Endothelial cell of umbilical vein (primary cell): ENCODE measurements around the gene CACNG5. TPM values are rescaled to one million over a fixed set of nuclear protein-coding genes. Genes with fewer than 3 reads are reported as not detected.

Experiments used
- BruUV-seq: library from RNA; stranded (reverse); fragments of 400-500 nt; replicated peaks from 2 replicates; lab custom pipeline; 2021; lab: Mats Ljungman, UMichigan
- CTCF ChIA-PET: fragments of 300-600, 350-600 bp; sonication (Branson Sonifier 250); formaldehyde crosslinking; loops from one replicate; lab custom pipeline; 2021; ENCODE audit warnings: antibody characterized with exemption, inconsistent platforms; lab: Charles Lee
- POLR2A ChIA-PET: fragments of 300-600, 350-600 bp; sonication (Branson Sonifier 250); formaldehyde crosslinking; loops from one replicate; lab custom pipeline; 2021; ENCODE audit warnings: antibody characterized with exemption, inconsistent platforms; lab: Charles Lee
- DNase-seq: peaks from one replicate; pipeline ENCODE4 v3.0.0-alpha.2; 2011; ENCODE audit warnings: low read depth, low spot score
- FAIRE-seq: peaks from 2 replicates; lab custom pipeline; 2011; peaks lifted over from hg19 to GRCh38; lab: Jason Lieb, UNC
- H2AFZ ChIP-seq: 2 replicates; pipeline ENCODE4 v1.6.0; 2012; ENCODE audit warnings: low read depth, low read length, control low read depth, inconsistent platforms
- H3K27ac ChIP-seq: 2 replicates; pipeline ENCODE4 v1.5.1; 2011; ENCODE audit warnings: low read depth, mild to moderate bottlenecking, control low read depth, low read length, moderate library complexity; ENCODE audit not compliant: insufficient read depth
- H3K27me3 ChIP-seq, 2 experiments: 2 replicates each; pipeline versions ENCODE4 v1.6.0 to v1.6.1; 2011; ENCODE audit warnings: low read length in 2 of 2, mixed read lengths in 1 of 2; ENCODE audit not compliant: control insufficient read depth in 2 of 2, insufficient read depth in 2 of 2
- H3K36me3 ChIP-seq, 2 experiments: 2 replicates in 1 of 2; 3 replicates in 1 of 2; pipeline ENCODE4 v1.5.1; 2011; ENCODE audit warnings: low read length in 2 of 2, mild to moderate bottlenecking in 1 of 2, moderate library complexity in 1 of 2; ENCODE audit not compliant: control insufficient read depth in 2 of 2, insufficient read depth in 2 of 2; ENCODE audit errors: extremely low read depth in 1 of 2
- H3K4me1 ChIP-seq: 3 replicates; pipeline ENCODE4 v1.5.1; 2011; ENCODE audit warnings: mild to moderate bottlenecking, low read length; ENCODE audit not compliant: control insufficient read depth, insufficient read depth; ENCODE audit errors: extremely low read depth
- H3K4me2 ChIP-seq: 2 replicates; pipeline ENCODE4 v1.6.1; 2011; ENCODE audit warnings: low read length, control low read depth, mixed read lengths; ENCODE audit not compliant: insufficient read depth
- H3K4me3 ChIP-seq, 3 experiments: fragments of 200-600 bp in 1 of 3; sonication (generic), shearing (Covaris generic) in 1 of 3; replicated peaks in 1 of 3; 2 replicates each; pipeline ENCODE4 v1.5.1; 2011 to 2016; ENCODE audit warnings: control low read depth in 3 of 3, low read length in 3 of 3, mild to moderate bottlenecking in 2 of 3, inconsistent platforms in 1 of 3, low read depth in 1 of 3, moderate library complexity in 1 of 3; ENCODE audit not compliant: insufficient read depth in 1 of 3
- H3K79me2 ChIP-seq: 2 replicates; pipeline ENCODE4 v1.6.0; 2012; ENCODE audit warnings: low read length, inconsistent platforms; ENCODE audit not compliant: control insufficient read depth, insufficient read depth
- H3K9ac ChIP-seq: replicated peaks from 2 replicates; pipeline ENCODE3; 2011; ENCODE audit warnings: low read length, control low read depth; ENCODE audit not compliant: insufficient read depth; ENCODE audit errors: extremely low read depth
- H3K9me1 ChIP-seq: replicated peaks from 3 replicates; pipeline ENCODE4 v1.6.0; 2011; ENCODE audit warnings: mild to moderate bottlenecking, low read length; ENCODE audit not compliant: control insufficient read depth, insufficient read depth; ENCODE audit errors: extremely low read depth
- H3K9me3 ChIP-seq: replicated peaks from 2 replicates; pipeline ENCODE4 v1.5.1; 2012; ENCODE audit warnings: low read length, inconsistent platforms; ENCODE audit not compliant: control insufficient read depth, insufficient read depth
- H4K20me1 ChIP-seq: replicated peaks from 2 replicates; pipeline ENCODE3; 2011; ENCODE audit warnings: mild to moderate bottlenecking, low read length; ENCODE audit not compliant: control insufficient read depth, insufficient read depth; ENCODE audit errors: extremely low read depth
- FOS ChIP-seq: IDR thresholded peaks from 2 replicates; pipeline ENCODE4 v1.6.1; 2011; ENCODE audit warnings: mild to moderate bottlenecking, low read length, moderate library complexity, borderline replicate concordance; ENCODE audit not compliant: insufficient read depth
- GATA2 ChIP-seq: IDR thresholded peaks from 2 replicates; pipeline ENCODE4 v1.7.0; 2011; ENCODE audit warnings: low read depth, mild to moderate bottlenecking, moderate library complexity, mixed read lengths, low read length; ENCODE audit not compliant: insufficient read length, insufficient read depth
- JUN ChIP-seq: IDR thresholded peaks from 2 replicates; pipeline ENCODE4 v1.6.1; 2011; ENCODE audit warnings: borderline replicate concordance, low read depth; ENCODE audit not compliant: insufficient read length, insufficient read depth
- MYC ChIP-seq: IDR thresholded peaks from one replicate; pipeline ENCODE4 v1.6.1; 2011; ENCODE audit warnings: mild to moderate bottlenecking, low read depth, low read length
- POLR2A ChIP-seq: IDR thresholded peaks from 2 replicates; pipeline ENCODE4 v1.6.1; 2012; ENCODE audit warnings: low read depth, mild to moderate bottlenecking, control low read depth, low read length
- POLR2AphosphoS5 ChIP-seq: IDR thresholded peaks from 2 replicates; pipeline ENCODE4 v1.6.1; 2012; ENCODE audit warnings: low read depth, mild to moderate bottlenecking, control low read depth, low read length, moderate library complexity; ENCODE audit not compliant: insufficient read depth
- dilution Hi-C: fragments of 300-500 bp; cut with MboI; formaldehyde crosslinking; loops from one replicate; pipeline ENCODE4 v1.15.0; 2019; ENCODE audit warnings: low sequenced_read_pairs; ENCODE audit not compliant: extremely low pct_ligation_motif_present
- intact Hi-C: fragments of 100-400 bp; cut with micrococcal nuclease; formaldehyde crosslinking; loops from one replicate; pipeline ENCODE4 v1.10.0; 2022
- polyA plus RNA-seq, 4 experiments: library from polyadenylated mRNA; depleted of rRNA in 3 of 4; stranded (reverse) in 3 of 4; unstranded in 1 of 4; fragments of >200 nt; gene quantifications; 2 replicates each; pipeline versions ENCODE4 v1.2.1 to v1.2.3, GENCODE V29; 2011 to 2012; ENCODE audit warnings: missing spikeins in 1 of 4
- total RNA-seq: library from RNA; stranded (reverse); gene quantifications from 2 replicates; pipeline ENCODE4 v1.2.3, GENCODE V29; 2021
- TF ChIP-seq, protein P1 (sequence below), 2 donors: IDR thresholded peaks; 1 replicate in 1 of 2; 2 replicates in 1 of 2; pipeline ENCODE4 v1.5.1; 2011; ENCODE audit warnings: low read length in 2 of 2, mild to moderate bottlenecking in 2 of 2, moderate library complexity in 2 of 2, control low read depth in 1 of 2, inconsistent platforms in 1 of 2, low read depth in 1 of 2; ENCODE audit not compliant: insufficient read depth in 1 of 2; ENCODE audit errors: extremely low read depth in 1 of 2
- TF ChIP-seq, protein P2 (sequence below): IDR thresholded peaks from 2 replicates; pipeline ENCODE4 v1.6.1; 2011; ENCODE audit not compliant: insufficient read depth, insufficient read length

CACNG5 gene
- total and polyA plus RNA-seq, 2 donors (not counting 3 experiments of a cell fraction or from before 2014, with no cell fraction given) = not detected

DNA sequence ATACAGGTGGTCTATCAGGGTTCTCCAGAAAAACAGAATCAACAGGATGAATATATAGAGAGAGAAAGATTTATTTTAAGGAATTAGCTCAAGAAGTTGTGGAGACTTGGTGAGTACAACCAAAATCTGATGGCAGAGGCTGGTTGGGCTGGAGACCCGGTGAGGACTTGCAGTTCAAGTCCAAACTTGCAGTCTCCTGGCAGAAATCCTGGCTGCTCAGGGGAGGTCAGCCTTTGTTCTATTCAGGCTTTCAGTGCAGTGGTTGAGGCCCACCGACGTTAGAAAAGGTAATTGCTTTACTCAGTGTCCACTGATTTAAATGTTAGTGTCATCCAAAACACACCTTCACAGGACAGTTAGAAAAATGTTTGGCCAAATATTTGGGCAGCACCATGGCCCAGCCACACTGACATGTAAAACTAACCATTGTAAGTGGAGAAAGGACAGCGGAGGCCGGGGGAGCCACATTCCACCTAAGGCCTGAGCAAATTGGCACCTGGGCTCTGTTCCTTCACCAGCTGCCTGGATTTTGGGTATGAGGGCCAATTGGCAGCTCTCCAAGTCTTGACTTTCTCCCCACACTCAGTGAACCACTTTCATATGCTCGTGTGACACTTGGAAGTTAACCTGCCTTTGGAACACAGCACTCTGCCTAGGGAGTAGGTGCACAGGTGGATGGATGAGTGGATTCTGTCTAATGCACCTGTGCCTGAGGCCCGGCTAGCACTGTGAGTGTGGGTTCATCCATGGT is 54.7 kb downstream of the CACNG5 start:
- CTCF ChIA-PET = no interaction called here
- Histone ChIP-seq H3K36me3 (no peaks in the 10 kb centered on the region), H3K9me1 (no peaks in the 10 kb centered on the region), H3K27me3 (no peaks in the 10 kb centered on the region), H3K4me2 (no peak overlapping the region), H3K4me1 (no peaks in the 10 kb centered on the region), H3K9ac (no peak overlapping the region), H3K79me2 (no peaks in the 10 kb centered on the region), H3K9me3 (no peaks in the 10 kb centered on the region), H3K4me3 (no peak overlapping the region), H3K27ac (no peak overlapping the region), H4K20me1 (no peaks in the 10 kb centered on the region), H2AFZ (no peak overlapping the region)
- DNase-seq (no peak), FAIRE-seq (no peak)
- dilution Hi-C loops = no loop called here
- intact Hi-C loops = no loop called here
- no peak for TF ChIP-seq POLR2AphosphoS5
- TF ChIP-seq MYC = no peak
- TF ChIP-seq, protein P1, sequence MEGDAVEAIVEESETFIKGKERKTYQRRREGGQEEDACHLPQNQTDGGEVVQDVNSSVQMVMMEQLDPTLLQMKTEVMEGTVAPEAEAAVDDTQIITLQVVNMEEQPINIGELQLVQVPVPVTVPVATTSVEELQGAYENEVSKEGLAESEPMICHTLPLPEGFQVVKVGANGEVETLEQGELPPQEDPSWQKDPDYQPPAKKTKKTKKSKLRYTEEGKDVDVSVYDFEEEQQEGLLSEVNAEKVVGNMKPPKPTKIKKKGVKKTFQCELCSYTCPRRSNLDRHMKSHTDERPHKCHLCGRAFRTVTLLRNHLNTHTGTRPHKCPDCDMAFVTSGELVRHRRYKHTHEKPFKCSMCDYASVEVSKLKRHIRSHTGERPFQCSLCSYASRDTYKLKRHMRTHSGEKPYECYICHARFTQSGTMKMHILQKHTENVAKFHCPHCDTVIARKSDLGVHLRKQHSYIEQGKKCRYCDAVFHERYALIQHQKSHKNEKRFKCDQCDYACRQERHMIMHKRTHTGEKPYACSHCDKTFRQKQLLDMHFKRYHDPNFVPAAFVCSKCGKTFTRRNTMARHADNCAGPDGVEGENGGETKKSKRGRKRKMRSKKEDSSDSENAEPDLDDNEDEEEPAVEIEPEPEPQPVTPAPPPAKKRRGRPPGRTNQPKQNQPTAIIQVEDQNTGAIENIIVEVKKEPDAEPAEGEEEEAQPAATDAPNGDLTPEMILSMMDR (IDR thresholded peaks at IDR 0.05; ENCODE audit: extremely low read depth in 1 of 2, insufficient read depth in 1 of 2, low read depth in 1 of 2, low read length in 2 of 2) = no peak
- TF ChIP-seq JUN = no peak
- no peak for TF ChIP-seq FOS
- TF ChIP-seq, protein P2, sequence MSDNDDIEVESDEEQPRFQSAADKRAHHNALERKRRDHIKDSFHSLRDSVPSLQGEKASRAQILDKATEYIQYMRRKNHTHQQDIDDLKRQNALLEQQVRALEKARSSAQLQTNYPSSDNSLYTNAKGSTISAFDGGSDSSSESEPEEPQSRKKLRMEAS = no peak
- TF ChIP-seq POLR2A = no peak
- TF ChIP-seq GATA2 = no peak
- no TSS peak for BruUV-seq
- POLR2A ChIA-PET = no interaction called here
